HG02763 (cell line): ENCODE data around the gene SLC16A12.

ENCODE experiments used
- ATAC-seq: cut with Tn5 transposase; IDR thresholded peaks from one replicate; pipeline ENCODE4 v1.9.1; 2021; ENCODE audit warnings: mild to moderate bottlenecking, moderate library complexity; ENCODE audit not compliant: unreplicated experiment

SLC16A12 gene

GRCh38 chr10:89535171-89536012 is at the start of gene SLC16A12:
TSS of gene SLC16A12 (minus strand) at chr10:89535594. CDS start at chr10:89462578, 73,016 bp downstream.
- no peak for ATAC-seq

- ATAC-seq: no peak
Observed at GRCh38 chr10:89582022-89582421, 46.6 kb upstream of the SLC16A12 start.

GRCh38 chr10:89580243-89580642 is 44.8 kb upstream of the SLC16A12 start:
- no peak for ATAC-seq

- ATAC-seq: no peak
Observed at GRCh38 chr10:89576696-89577095, 41.3 kb upstream of the SLC16A12 start.

GRCh38 chr10:89576022-89576421 is 40.6 kb upstream of the SLC16A12 start:
- ATAC-seq: no peak

GRCh38 chr10:89575031-89575430 is 39.6 kb upstream of the SLC16A12 start:
- ATAC-seq: no peak

- ATAC-seq: no peak
Observed at GRCh38 chr10:89574368-89574767, 39.0 kb upstream of the SLC16A12 start.

GRCh38 chr10:89567576-89568245 is 32.3 kb upstream of the SLC16A12 start:
- no peak for ATAC-seq

GRCh38 chr10:89566992-89567391 is 31.6 kb upstream of the SLC16A12 start:
- ATAC-seq: no peak

- ATAC-seq: no peak
Observed at GRCh38 chr10:89566095-89566950, 30.9 kb upstream of the SLC16A12 start.

GRCh38 chr10:89565180-89565579 is 29.8 kb upstream of the SLC16A12 start:
- ATAC-seq: no peak

GRCh38 chr10:89563861-89564478 is 28.6 kb upstream of the SLC16A12 start:
- no peak for ATAC-seq

- no peak for ATAC-seq
Observed at GRCh38 chr10:89563311-89563710, 27.9 kb upstream of the SLC16A12 start.

- ATAC-seq: no peak
Observed at GRCh38 chr10:89556600-89556999, 21.2 kb upstream of the SLC16A12 start.

GRCh38 chr10:89555688-89556445 is 20.5 kb upstream of the SLC16A12 start:
- ATAC-seq: no peak

- no peak for ATAC-seq
Observed at GRCh38 chr10:89554433-89554832, 19.0 kb upstream of the SLC16A12 start.

- ATAC-seq: no peak
Observed at GRCh38 chr10:89553064-89553734, 17.8 kb upstream of the SLC16A12 start.

GRCh38 chr10:89552213-89552612 is 16.8 kb upstream of the SLC16A12 start:
- ATAC-seq: no peak

- no peak for ATAC-seq
Observed at GRCh38 chr10:89550509-89550908, 15.1 kb upstream of the SLC16A12 start.

GRCh38 chr10:89549510-89549909 is 14.1 kb upstream of the SLC16A12 start:
- ATAC-seq: no peak
